CD4-positive, alpha-beta T cell treated with Interleukin-21 for 1 hour (primary cell): ENCODE measurements around the gene SURF4.

Experiments used
- DNase-seq: peaks from one replicate; pipeline ENCODE4 v3.0.0-alpha.2; 2020

The SURF4 gene

GRCh38 chr9:133375724-133376654, at the start of gene SURF4, which contains the start of gene STKLD1:
Gene SURF4, minus strand, starts transcription at chr9:133376060. Its CDS starts 91 bp downstream, at chr9:133375969.
Gene STKLD1, plus strand, starts transcription at chr9:133376366. Its CDS starts 108 bp downstream, at chr9:133376474.
- peak; percentile 95 for DNase-seq

GRCh38 chr9:133425049-133425632, 49.3 kb upstream of the SURF4 start:
- no peak for DNase-seq

GRCh38 chr9:133424187-133424586, 48.3 kb upstream of the SURF4 start:
- DNase-seq, result no peak

- no peak for DNase-seq
Observed at GRCh38 chr9:133423216-133423615, 47.4 kb upstream of the SURF4 start.

GRCh38 chr9:133421615-133422542, 46.0 kb upstream of the SURF4 start, which contains the start of gene ADAMTS13:
Gene ADAMTS13, plus strand, starts transcription at chr9:133422367. Its CDS starts 77 bp downstream, at chr9:133422444.
- peak; percentile 23 for DNase-seq

GRCh38 chr9:133420392-133420827, 44.5 kb upstream of the SURF4 start:
- DNase-seq, result peak; percentile 43

- DNase-seq, result no peak
Observed at GRCh38 chr9:133419005-133419404, 43.1 kb upstream of the SURF4 start.

GRCh38 chr9:133417541-133418461, 41.9 kb upstream of the SURF4 start, which contains the start of gene REXO4:
Gene REXO4, minus strand, starts transcription at chr9:133418010. Its CDS starts 166 bp downstream, at chr9:133417844.
- peak; percentile 87 for DNase-seq

GRCh38 chr9:133415170-133415569, 39.3 kb upstream of the SURF4 start:
- DNase-seq, result no peak

- DNase-seq, result no peak
Observed at GRCh38 chr9:133408042-133408441, 32.2 kb upstream of the SURF4 start.

- peak; percentile 84 for DNase-seq
Observed at GRCh38 chr9:133406480-133407307, 30.8 kb upstream of the SURF4 start.

- no peak for DNase-seq
Observed at GRCh38 chr9:133405508-133406438, 29.9 kb upstream of the SURF4 start.

- DNase-seq, result no peak
Observed at GRCh38 chr9:133404454-133405002, 28.7 kb upstream of the SURF4 start.

GRCh38 chr9:133403766-133404453, 28.1 kb upstream of the SURF4 start:
- peak; percentile 66 for DNase-seq

- DNase-seq, result no peak
Observed at GRCh38 chr9:133402689-133403088, 26.8 kb upstream of the SURF4 start.

- DNase-seq, result no peak
Observed at GRCh38 chr9:133401588-133401987, 25.7 kb upstream of the SURF4 start.

- no peak for DNase-seq
Observed at GRCh38 chr9:133400292-133400691, 24.4 kb upstream of the SURF4 start.

- no peak for DNase-seq
Observed at GRCh38 chr9:133397895-133398294, 22.0 kb upstream of the SURF4 start.
